HG03039 (cell line): ENCODE data around the gene SHANK2.

ENCODE experiments used
- ATAC-seq: cut with Tn5 transposase; IDR thresholded peaks from one replicate; pipeline ENCODE4 v1.9.1; 2021; ENCODE audit warnings: mild to moderate bottlenecking, moderate library complexity; ENCODE audit not compliant: unreplicated experiment

Gene SHANK2

DNA sequence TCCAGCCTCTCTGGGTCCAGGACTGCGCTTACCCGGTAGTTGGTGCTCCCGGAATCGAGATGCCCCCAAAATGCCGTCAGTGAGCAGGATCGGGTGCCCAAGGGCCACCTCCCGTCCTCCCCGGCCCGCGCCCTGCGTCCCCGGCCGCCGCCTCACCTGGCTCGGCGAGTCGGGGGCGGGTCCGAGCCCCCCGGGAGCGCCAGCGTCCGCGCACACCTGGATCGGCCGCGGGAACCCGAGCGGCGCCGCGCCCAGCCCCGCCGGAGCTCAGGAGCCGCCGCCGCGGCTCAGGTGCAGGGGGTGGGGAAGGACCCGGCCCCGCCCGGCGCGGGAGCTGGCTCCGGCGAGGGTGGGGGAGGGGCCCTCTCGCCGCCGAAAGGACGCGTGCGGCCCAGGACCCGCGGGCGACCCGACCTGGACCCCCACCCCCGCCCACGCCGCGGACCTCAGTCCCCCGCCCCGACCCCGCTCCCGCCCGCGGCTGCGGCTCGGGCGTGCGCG lies at the start of gene SHANK2:
Gene SHANK2, minus strand, starts transcription at position 309 of the 501 bp plus-strand sequence. CDS start 105,251 bp downstream, outside the sequence.
- ATAC-seq: no peak

DNA sequence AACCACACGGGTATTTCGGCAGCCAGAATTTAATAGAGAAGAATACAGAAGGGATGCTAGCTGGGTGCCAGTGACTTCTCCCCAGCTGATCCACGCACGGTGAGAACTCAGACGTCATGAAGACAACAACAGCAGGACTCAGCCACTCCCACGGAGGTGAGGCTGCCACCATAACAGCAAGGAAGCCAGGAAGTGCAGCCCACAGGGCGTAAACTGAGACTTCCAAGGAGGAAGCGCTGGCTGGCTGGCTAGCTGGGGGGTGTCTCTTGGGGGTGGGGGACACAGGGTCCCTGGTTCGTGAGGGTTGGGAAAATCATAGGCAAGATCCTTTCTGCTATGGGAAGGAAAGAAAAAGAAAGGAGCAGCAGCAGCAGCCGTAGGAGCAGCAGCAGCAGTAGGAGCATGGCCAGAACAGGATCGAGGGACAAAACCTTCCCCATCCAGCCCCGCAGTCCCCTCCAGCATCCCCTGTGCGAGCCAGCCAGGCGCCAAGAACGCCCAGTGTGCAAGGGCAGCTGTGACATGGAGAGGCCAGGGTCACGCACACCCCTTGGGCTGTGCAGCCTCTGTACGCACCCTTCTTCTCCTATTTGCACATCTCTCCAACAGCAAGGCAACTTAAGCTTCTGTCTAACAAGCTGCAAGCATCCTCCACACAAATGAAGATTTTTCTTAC lies 49.6 kb upstream of the SHANK2 start:
- no peak for ATAC-seq

DNA sequence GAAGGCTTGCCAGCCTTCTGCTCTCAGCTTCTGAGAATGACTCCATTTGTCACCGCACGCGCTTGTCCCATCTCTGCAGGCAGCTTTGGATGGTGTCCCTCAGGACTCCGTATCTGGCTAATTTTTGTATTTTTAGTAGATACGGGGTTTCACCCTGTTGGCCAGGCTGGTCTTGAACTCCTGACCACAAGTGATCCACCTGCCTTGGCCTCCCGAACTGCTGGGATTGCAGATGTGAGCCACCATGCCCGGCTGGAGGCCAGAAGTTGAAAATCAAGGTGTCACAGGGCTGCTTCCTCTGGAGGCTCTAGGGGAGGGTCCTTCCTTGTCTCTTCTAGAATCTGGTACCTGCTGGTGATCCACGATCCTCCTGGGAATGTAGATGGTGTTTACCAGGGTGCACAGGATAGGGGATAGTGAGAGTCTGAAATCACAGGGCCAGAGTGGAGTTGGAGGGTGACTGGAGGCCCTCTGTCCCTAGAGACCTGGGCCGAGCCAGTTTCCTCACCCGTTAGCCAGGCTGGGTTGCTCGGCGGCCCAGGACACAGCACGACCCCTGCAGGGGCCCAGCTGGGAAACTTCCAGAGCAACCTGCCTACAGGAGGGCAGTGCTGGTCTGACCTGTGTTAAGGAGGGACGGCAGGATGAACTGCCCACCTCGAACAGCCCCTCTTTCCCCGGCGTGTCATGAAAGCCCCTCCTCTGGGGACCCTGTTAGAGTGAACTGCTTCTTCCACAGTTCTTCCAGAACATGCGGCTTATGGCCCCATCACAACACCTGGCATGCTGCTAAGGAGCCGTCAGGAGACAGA lies 48.9 kb upstream of the SHANK2 start:
- ATAC-seq: no peak

DNA sequence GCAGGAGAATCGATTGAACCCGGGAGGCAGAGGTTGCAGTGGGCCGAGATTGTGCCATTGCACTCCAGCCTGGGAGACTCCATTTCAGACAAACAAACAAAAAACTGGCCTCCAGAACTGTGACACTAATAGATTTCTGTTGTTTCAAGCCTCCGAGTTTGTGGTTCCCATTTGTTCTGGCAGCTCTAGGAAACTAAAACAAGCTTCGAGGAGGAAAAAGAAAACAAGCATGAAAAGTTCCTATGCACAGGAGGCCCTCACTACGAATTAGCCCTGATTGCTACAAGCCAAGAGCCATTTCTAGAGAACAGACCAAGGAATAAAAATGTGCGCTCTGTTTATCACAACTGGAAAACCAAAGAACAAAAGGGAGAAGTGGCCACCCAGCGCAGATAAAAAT lies 47.8 kb upstream of the SHANK2 start:
- ATAC-seq: no peak

DNA sequence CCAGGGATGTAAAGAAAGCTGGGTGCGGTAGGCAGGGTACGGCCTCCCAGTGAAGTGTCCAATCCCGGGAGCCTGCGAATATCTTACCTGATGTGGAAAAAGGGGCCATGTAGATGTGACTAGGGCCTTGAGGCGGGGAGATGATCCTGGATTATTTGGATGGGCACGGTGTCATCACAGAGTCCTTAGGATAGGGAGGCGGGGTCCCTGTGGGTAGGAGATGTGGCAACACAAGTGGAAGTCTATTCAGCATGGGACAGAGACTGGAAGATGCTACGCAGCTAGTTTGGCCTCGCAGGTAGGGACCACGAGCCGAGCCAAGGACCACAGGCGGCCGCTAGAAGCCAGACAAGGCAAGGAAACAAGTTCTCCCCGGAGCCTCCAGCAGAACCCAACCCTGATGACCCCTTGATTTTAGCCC lies 46.4 kb upstream of the SHANK2 start:
- no peak for ATAC-seq

DNA sequence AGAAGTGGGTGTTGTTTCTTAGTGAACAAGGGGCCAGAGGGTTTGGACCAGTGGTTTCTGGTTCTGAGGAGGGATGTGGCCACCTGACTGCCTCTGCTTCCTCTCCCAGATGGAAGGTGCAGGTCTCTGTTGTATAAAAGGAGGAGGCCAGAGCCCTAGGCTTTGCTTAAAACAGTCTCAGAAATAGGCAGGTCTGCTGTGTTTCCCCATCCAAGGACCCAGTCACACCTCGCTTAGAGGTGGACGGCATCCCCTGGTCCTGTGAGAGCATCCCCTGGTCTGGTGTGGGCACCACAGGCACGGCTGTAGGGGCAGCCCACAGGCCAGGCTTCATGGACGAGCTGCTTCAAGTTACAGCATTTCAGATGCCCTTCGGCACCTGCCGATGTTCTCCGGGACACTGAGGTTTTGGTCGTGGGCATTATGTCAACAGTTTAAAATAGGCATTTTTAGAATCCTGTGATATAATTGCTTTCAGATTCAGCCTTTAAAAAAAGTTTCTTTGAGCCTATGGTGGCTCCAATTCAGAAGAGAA lies 45.7 kb upstream of the SHANK2 start:
- ATAC-seq: no peak

DNA sequence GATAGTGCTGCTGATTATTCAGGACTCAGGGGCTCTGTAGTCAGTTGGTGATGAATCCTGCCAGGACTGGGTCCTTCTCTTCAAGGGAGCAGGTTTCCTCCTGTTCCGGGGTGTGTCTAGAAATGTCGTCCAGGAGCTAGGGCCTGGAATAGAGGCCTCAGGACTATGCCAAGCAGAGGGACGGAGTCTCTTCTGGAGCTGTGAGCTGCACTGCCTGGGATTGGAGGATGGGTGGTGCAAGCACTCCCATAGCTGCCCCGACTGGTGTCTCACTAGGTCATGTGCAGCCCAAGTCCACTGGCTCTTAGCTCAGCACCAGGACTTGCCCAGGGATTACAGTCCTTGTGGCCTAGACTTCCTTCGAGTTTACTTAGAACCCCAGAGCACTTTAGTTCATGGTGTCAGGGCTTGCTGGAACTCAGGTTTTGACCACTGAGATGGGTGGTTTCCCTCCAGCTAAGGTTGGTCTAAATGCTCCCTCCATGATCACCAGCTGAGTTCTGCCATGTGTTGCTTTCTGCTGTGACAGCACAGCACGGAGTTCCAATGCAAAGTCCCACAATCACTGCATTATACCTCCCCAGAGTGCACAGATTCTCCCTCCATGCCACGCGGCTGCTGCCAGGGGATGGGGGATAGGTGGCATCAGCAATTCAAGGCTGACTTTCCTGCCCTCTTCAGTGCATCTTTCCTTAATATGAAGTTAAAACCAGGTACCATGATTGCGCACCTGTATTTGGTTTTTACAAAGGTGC lies 42.6 kb upstream of the SHANK2 start:
- ATAC-seq: no peak

DNA sequence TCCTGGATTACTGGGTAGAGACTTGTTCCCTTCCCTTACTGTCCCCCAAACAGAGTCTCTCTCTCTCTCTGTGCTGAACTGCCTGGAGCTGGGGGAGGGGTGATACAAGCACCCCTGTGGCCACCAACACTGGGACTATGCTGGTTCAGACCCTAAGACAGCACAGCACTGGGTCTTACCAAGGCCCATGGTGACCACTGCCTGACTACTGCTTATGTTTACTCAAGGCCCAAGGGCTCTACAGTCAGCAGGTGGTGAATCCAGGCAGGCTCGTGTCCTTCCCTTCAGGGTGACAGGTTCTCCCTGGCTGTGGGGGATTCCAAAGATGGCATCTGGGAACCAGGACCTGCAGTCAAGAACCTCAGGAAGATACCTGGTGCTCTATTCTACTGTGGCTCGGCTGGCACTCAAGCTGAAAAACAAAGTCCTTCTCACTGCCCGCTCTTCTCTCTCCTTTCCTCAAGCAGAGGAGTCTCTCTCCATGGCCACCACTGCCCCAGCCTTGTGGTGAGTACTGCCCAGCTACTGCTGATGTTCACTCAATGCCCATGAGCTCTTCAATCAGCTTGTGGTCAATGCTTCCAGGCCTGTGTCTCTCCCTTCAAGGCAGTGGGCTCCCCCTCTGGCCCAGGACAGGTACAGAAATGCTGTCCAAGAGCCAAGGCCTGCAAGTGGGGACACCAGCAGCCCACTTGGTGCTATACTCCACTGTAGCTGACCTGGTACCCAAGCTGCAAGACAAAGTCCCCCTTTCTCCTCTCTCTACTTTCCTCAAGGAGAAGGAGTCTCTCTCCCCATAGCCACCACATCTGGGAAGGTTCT lies 41.8 kb upstream of the SHANK2 start:
- ATAC-seq: no peak

DNA sequence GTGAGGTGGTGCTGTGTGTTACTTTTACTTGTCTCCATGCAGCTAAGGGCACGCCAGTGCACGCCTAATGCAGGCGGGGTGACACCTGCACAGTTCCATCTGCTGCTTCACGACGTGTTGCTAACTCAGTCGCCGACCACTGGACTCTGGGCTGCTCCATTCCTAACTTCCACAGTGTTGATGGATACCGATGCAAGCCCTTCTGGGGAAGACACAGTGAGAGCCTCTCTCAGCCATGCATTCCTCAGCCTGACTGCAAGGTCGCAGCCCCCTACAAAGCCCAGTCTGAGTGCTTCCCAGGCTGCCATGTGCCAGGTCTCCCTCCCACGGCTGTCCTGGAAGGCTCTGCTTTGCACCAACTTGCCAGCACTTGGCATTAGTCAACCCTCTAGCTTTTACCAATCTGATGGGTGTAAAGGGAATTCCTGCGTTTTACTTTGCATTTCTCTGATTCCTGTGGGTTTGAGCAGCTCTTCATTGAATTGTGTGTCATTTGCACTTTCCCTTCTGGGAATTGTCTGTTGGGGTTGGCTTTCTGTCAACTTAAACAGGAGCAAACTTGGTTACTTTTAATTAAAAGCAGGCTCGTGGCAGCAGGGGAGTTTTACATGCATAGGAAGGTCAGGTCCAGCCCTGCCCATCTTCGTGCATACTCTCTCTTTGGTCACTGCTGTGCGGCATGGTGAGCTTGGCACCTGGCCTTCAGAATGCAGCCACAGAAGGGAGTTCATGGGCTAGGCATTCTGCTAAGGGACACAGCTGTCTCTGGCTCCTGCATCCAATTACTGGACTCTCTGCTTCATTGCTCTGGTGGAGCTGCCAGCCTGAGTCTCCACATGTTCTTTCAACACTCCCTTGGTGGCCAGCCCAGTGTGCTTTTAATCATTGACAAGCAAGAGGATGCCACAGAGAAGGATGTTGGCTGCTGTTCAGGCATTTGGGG lies 34.6 kb upstream of the SHANK2 start:
- no peak for ATAC-seq

DNA sequence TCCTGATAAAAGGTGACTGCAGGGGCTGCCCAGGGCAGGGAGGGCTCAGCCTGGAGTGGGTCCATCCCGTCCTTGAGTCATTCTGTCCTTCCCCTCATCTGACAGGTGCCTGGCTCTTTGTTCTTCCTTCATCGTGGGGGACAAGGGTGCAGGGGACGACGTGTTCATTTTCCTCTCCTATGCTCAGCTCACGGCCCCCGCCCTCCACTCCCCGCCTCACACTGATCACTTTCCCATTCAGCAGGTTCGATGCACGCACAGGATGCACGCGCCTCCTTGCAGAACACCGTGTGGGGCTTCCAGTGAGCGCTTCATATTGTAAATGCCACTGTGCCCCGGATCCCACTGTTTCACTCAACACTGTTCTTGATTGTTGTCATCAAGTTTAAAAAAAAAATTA lies 32.7 kb upstream of the SHANK2 start:
- no peak for ATAC-seq

DNA sequence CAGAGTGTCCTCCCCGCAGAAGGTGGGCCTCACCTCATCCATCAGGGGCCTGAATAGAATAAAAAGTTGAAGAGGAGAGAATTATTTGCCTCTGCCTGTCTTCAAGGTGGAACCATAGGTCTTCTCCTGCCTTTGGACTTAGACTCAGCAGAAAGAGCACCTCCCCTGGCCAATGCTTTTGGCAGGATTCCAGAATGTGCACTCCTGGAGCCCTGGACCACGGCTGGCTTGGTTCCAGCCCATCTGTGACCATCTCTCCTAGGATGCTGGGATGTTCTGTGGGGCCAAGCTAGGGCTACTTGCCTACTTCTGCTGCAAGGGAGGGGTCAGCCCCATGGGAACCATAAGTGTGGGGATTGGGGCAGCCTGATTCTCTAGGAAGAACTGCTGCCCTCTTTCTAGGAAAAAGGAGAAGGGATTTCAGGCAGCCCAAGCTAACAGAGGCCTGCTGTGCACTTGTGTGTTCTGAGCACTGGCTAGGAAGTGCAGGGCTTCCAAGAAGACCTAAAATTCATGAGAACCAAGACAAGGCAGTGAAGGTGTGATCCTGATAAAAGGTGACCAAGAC lies 32.2 kb upstream of the SHANK2 start:
- ATAC-seq: no peak

DNA sequence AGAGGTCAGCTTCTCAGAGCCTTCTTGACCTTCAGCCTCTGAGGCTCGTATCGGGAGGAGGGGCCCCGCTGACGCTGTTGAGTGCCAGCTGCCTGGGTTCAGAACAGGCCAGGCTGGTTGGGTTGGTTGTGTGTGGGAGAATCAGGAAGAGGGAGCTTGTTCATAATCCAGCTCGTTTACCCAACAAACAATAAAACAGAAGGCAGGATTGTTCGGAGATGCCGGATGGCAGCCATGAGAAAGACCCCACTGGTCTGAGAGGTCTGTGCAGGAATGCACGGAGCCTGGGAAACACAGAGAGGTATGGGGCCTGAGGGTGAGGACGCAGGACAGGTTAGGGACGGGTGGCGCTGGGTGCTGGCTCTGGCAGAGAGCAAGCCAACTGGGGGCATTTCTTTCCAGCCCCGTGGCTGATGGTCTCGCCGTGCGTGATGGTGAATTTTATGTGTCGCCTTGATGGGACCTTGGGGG lies 31.6 kb upstream of the SHANK2 start:
- ATAC-seq: no peak

DNA sequence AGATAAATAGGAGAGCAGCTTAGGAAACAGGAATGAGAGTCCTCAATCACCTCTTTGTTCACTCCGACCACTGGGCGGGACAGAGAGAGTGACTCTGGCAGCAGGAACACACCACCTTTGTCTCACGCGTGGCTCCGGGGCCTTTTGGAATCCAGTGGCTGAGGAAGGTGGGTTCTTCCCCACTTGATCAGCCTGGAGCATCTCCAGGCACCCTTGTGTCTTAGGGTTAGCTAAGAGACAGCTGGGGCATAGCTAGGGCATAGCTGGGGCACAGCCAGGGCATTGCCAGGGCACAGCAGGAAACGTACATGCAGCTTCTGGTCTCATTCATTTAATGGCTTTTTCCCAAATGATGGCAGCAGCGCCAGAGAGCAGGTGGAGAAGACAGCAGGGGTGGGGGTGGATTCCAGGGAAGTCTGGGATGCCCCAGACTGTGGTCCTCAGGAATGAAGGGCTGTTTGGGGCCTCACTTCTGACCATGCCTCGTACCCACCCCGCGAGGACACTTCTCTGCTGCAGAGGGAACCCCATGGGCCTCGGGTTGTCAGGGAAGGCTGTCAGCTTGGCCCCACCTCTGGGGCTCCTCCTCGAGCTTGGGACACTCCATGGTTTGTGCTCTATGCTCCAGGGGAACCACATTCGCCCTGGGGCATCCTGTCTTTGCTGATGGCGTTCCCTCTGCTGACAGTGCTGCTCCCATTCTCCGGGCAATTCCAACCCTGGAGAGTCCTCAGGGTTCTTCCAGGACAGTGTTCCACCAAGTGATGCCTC lies 30.4 kb upstream of the SHANK2 start:
- ATAC-seq: no peak

DNA sequence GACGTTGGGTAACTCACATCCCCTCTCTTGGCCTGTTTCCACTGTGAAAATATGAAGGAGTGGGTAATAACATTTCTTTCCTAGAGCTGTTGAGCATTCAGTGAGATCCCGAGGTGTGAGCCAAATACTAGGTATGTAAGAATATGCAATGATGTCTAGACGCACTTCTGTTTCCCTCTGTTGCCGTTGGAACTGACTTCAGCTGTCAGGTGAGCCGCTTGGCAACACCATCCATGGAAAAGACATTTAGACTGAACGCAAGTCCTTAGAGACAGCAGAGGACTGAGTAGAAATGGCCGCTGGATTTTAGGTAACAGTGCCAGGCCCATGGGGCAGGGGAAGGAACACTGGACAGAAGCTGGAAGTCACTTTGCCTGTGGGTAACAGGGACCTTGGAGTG lies 29.5 kb upstream of the SHANK2 start:
- no peak for ATAC-seq

DNA sequence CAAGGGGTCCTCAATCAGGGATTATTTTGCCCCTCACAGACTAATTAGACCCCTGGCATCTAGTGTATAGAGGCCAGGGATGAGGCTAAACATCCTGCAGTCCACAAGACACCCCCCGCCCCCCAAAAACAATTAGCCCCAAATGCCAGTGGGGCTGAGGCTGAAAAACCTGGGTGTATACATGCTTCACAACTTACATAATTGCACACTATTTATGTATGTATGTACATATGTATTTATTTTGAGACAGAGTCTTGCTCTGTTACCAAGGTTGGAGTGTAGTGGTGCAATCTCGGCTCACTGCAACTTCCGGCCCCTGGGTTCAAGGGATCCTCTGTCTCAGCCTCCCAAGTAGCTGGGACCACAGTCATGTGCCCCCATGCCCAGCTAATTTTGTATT lies 28.8 kb upstream of the SHANK2 start:
- no peak for ATAC-seq

DNA sequence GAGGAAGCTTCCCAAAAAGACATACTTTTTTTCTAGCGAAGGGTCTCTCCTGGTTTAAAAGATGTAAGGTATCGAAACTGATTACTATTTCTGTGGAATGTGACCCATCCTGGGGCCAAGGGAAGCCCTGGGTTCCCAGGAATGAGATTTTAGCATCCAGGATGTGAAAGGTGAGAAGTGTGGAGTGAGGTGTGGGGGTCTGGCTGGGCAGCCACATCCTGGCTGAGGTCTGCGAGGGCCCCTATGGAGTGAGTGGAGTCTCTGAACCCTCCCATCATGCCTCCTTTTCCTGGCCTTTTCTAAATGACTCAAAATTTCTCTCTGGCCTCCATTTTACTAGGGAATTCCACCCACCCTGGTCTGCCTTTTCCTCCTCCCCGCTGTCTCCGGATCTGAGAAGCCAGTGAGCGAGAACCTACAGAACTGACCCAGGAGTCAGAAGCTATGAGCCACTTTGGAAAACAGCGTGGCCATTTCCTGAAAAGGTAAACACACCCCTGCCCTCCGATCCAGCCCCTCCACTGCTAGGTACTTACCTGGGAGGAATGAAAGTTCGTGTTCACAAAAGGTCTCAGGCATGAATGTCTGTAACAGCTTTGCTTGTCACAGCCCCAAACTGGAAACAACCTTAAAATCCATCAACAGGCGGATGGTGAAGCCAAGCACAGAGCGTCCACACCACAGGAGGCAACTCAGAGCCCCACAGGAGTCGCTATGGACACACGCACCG lies 27.7 kb upstream of the SHANK2 start:
- ATAC-seq: no peak

DNA sequence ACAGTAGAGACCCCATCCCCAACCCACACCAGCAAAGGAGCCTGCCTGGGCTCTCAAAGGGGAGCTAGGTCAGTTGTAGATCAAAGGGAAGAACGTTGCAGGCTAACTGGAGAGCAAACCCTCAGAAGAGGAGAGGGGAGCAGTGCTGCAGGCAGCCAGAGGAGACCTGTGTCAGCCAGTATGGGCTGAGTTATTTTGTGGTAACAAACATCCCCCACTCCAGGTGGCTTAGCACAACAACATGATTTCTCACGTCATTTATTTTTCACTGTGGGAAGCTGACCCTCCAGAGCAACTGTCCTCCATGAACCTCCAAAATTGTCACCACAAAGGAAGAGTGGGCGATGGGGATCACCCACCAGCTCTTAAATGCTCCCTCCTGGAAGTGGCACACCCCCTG lies 19.8 kb upstream of the SHANK2 start:
- ATAC-seq: no peak
